ENCODE results near the gene PROX2.

Gene PROX2

GRCh38 chr14:74909911-74910310 is 34.0 kb upstream of the PROX2 start:
- FAIRE-seq, result no peak
- no peak for DNase-seq (ENCODE audit: extremely low spot score, insufficient read length, low read depth)

GRCh38 chr14:74909501-74909900 is 33.6 kb upstream of the PROX2 start:
- no peak for FAIRE-seq

GRCh38 chr14:74908861-74909341 is 33.0 kb upstream of the PROX2 start:
- FAIRE-seq (no peak), DNase-seq (ENCODE audit: extremely low spot score, insufficient read length, low read depth) (no peak)

More at GRCh38 chr14:74909501-74909900, 33.6 kb upstream of the PROX2 start:
- DNase-seq (ENCODE audit: extremely low spot score, insufficient read length, low read depth), result no peak

- FAIRE-seq, result no peak
- DNase-seq (ENCODE audit: extremely low spot score, insufficient read length, low read depth), result no peak
Measured at GRCh38 chr14:74907744-74908143, 31.8 kb upstream of the PROX2 start.

GRCh38 chr14:74906925-74907521 is 31.1 kb upstream of the PROX2 start:
- FAIRE-seq, result no peak

GRCh38 chr14:74905595-74906142 is 29.7 kb upstream of the PROX2 start:
- peak; percentile 81 for FAIRE-seq

More at GRCh38 chr14:74906925-74907521, 31.1 kb upstream of the PROX2 start:
- no peak for DNase-seq (ENCODE audit: extremely low spot score, insufficient read length, low read depth)

GRCh38 chr14:74904635-74905503 is 28.9 kb upstream of the PROX2 start:
- DNase-seq (ENCODE audit: extremely low spot score, insufficient read length, low read depth), result no peak
- no peak for FAIRE-seq

More at GRCh38 chr14:74905595-74906142, 29.7 kb upstream of the PROX2 start:
- DNase-seq (ENCODE audit: extremely low spot score, insufficient read length, low read depth), result peak; percentile 67

GRCh38 chr14:74902941-74903705 is 27.2 kb upstream of the PROX2 start:
- FAIRE-seq (no peak), DNase-seq (ENCODE audit: extremely low spot score, insufficient read length, low read depth) (no peak)

- DNase-seq (ENCODE audit: extremely low spot score, insufficient read length, low read depth) (no peak), FAIRE-seq (no peak)
Measured at GRCh38 chr14:74898694-74899093, 22.7 kb upstream of the PROX2 start.

- DNase-seq (ENCODE audit: extremely low spot score, insufficient read length, low read depth) (no peak), FAIRE-seq (no peak)
Measured at GRCh38 chr14:74898083-74898482, 22.1 kb upstream of the PROX2 start.

- FAIRE-seq, result no peak
- DNase-seq (ENCODE audit: extremely low spot score, insufficient read length, low read depth), result no peak
Measured at GRCh38 chr14:74897642-74898041, 21.7 kb upstream of the PROX2 start.

- FAIRE-seq (no peak), DNase-seq (ENCODE audit: extremely low spot score, insufficient read length, low read depth) (no peak)
Measured at GRCh38 chr14:74896400-74896799, 20.5 kb upstream of the PROX2 start.

GRCh38 chr14:74893614-74894091 is 17.7 kb upstream of the PROX2 start:
- DNase-seq (ENCODE audit: extremely low spot score, insufficient read length, low read depth) (no peak), FAIRE-seq (peak; percentile 70)

- DNase-seq (ENCODE audit: extremely low spot score, insufficient read length, low read depth), result no peak
- no peak for FAIRE-seq
Measured at GRCh38 chr14:74892745-74893144, 16.8 kb upstream of the PROX2 start.

- FAIRE-seq, result no peak
Measured at GRCh38 chr14:74891870-74892269, 15.9 kb upstream of the PROX2 start.

GRCh38 chr14:74890262-74890661 is 14.3 kb upstream of the PROX2 start:
- DNase-seq (ENCODE audit: extremely low spot score, insufficient read length, low read depth) (no peak), FAIRE-seq (no peak)

More at GRCh38 chr14:74891870-74892269, 15.9 kb upstream of the PROX2 start:
- no peak for DNase-seq (ENCODE audit: extremely low spot score, insufficient read length, low read depth)

GRCh38 chr14:74888164-74889158 is 12.5 kb upstream of the PROX2 start:
- no peak for FAIRE-seq
- no peak for DNase-seq (ENCODE audit: extremely low spot score, insufficient read length, low read depth)

- FAIRE-seq (no peak), DNase-seq (ENCODE audit: extremely low spot score, insufficient read length, low read depth) (no peak)
Measured at GRCh38 chr14:74886001-74886400, 10.1 kb upstream of the PROX2 start.

Data from GM18507 (cell line).